CD14-positive monocyte (primary cell): ENCODE data around the gene TENT5C. TPM values are rescaled to one million over a fixed set of nuclear protein-coding genes. Genes with fewer than 3 reads are reported as not detected.

ENCODE experiments used
- DNase-seq, 3 donors: peaks; one replicate each; pipeline ENCODE4 v3.0.0-alpha.2; 2011 to 2022
- H2AFZ ChIP-seq: 2 replicates; pipeline ENCODE4 v1.6.0; 2012; ENCODE audit warnings: mild to moderate bottlenecking, low read depth, low read length, inconsistent platforms; ENCODE audit not compliant: insufficient read depth, poor library complexity, severe bottlenecking
- H3K27ac ChIP-seq, 2 donors: 1 replicate in 1 of 2; 2 replicates in 1 of 2; pipeline ENCODE4 v1.5.1; 2012 to 2013; ENCODE audit warnings: low read length in 2 of 2, control low read depth in 1 of 2, inconsistent platforms in 1 of 2, low read depth in 1 of 2, mild to moderate bottlenecking in 1 of 2
- H3K27me3 ChIP-seq, 2 donors: one replicate each; pipeline versions ENCODE4 v1.6.0 to v1.6.1; 2011 to 2013; ENCODE audit warnings: low read length in 2 of 2; ENCODE audit not compliant: control insufficient read depth in 2 of 2, insufficient read depth in 2 of 2
- H3K36me3 ChIP-seq, 2 donors: replicated peaks in 1 of 2; 1 replicate in 1 of 2; 2 replicates in 1 of 2; pipeline versions ENCODE4 v1.5.1 to v1.6.1; 2012 to 2013; ENCODE audit warnings: low read length in 2 of 2, control low read depth in 1 of 2, inconsistent platforms in 1 of 2, mild to moderate bottlenecking in 1 of 2; ENCODE audit not compliant: insufficient read depth in 2 of 2, control insufficient read depth in 1 of 2
- H3K4me1 ChIP-seq, 2 donors: 1 replicate in 1 of 2; 2 replicates in 1 of 2; pipeline versions ENCODE4 v1.5.1 to v1.6.1; 2012 to 2013; ENCODE audit warnings: low read length in 2 of 2, control low read depth in 1 of 2, inconsistent platforms in 1 of 2, mild to moderate bottlenecking in 1 of 2, moderate library complexity in 1 of 2; ENCODE audit not compliant: insufficient read depth in 2 of 2, control insufficient read depth in 1 of 2
- H3K4me2 ChIP-seq: replicated peaks from 2 replicates; pipeline ENCODE3; 2012; ENCODE audit warnings: low read length, moderate library complexity, mild to moderate bottlenecking; ENCODE audit not compliant: poor library complexity, severe bottlenecking; ENCODE audit errors: extremely low read depth
- H3K4me3 ChIP-seq, 3 experiments: fragments of 200-600 bp in 1 of 3; sonication (generic) in 1 of 3; replicated peaks in 1 of 3; 1 replicate in 2 of 3; 2 replicates in 1 of 3; pipeline ENCODE4 v1.5.1; 2011 to 2013; ENCODE audit warnings: low read length in 3 of 3, mild to moderate bottlenecking in 3 of 3, control low read depth in 2 of 3, low read depth in 2 of 3, inconsistent platforms in 1 of 3, moderate library complexity in 1 of 3
- H3K79me2 ChIP-seq: 2 replicates; pipeline ENCODE4 v1.6.0; 2012; ENCODE audit warnings: mild to moderate bottlenecking, control low read depth, inconsistent platforms, low read length, moderate library complexity; ENCODE audit not compliant: insufficient read depth
- H3K9ac ChIP-seq: 2 replicates; pipeline ENCODE4 v1.6.0; 2017; ENCODE audit warnings: low read length, mild to moderate bottlenecking; ENCODE audit not compliant: insufficient read depth, poor library complexity, severe bottlenecking
- H3K9me3 ChIP-seq, 2 donors: replicated peaks in 1 of 2; 1 replicate in 1 of 2; 2 replicates in 1 of 2; pipeline versions ENCODE4 v1.5.1 to v1.6.1; 2012 to 2013; ENCODE audit warnings: low read length in 2 of 2, control low read depth in 1 of 2; ENCODE audit not compliant: control insufficient read depth in 1 of 2, insufficient read depth in 1 of 2
- H4K20me1 ChIP-seq: 2 replicates; pipeline ENCODE4 v1.6.0; 2012; ENCODE audit warnings: mild to moderate bottlenecking, low read length, control low read depth, moderate library complexity; ENCODE audit not compliant: insufficient read depth
- H3K27ac Mint-ChIP-seq, 7 donors: one replicate each; pipeline ENCODE4 v1.8.0; 2020; ENCODE audit warnings: mild to moderate bottlenecking in 7 of 7, mixed read lengths in 7 of 7, moderate library complexity in 6 of 7, inconsistent platforms in 2 of 7
- H3K27me3 Mint-ChIP-seq, 3 donors: one replicate each; pipeline ENCODE4 v1.8.0; 2021 to 2022; ENCODE audit warnings: low read depth in 3 of 3, mild to moderate bottlenecking in 3 of 3, mixed read lengths in 3 of 3, moderate library complexity in 3 of 3, inconsistent platforms in 1 of 3
- H3K36me3 Mint-ChIP-seq, 2 donors: one replicate each; pipeline ENCODE4 v1.8.0; 2020; ENCODE audit warnings: mixed read lengths in 2 of 2, inconsistent platforms in 1 of 2, mild to moderate bottlenecking in 1 of 2
- H3K4me1 Mint-ChIP-seq: one replicate; pipeline ENCODE4 v1.8.0; 2020; ENCODE audit warnings: mild to moderate bottlenecking, mixed read lengths
- H3K4me3 Mint-ChIP-seq, 2 donors: one replicate each; pipeline ENCODE4 v1.8.0; 2020; ENCODE audit warnings: mild to moderate bottlenecking in 2 of 2, mixed read lengths in 2 of 2, moderate library complexity in 1 of 2
- H3K9me3 Mint-ChIP-seq, 7 donors: one replicate each; pipeline ENCODE4 v1.8.0; 2020 to 2022; ENCODE audit warnings: mixed read lengths in 7 of 7, mild to moderate bottlenecking in 6 of 7, moderate library complexity in 6 of 7, inconsistent platforms in 2 of 7
- WGBS: methylation state at CpG from one replicate; pipeline ENCODE4 v1.1.5; 2013; ENCODE audit warnings: missing lambda C conversion rate; ENCODE audit not compliant: insufficient coverage; 5-methylcytosine and 5-hydroxymethylcytosine counted together
- intact Hi-C, 2 donors: fragments of 100-400 bp; cut with micrococcal nuclease; formaldehyde crosslinking; loops; one replicate each; pipeline versions ENCODE4 v1.15.0 to v1.15.1; 2023
- polyA plus RNA-seq, 3 donors: library from polyadenylated mRNA; depleted of rRNA in 1 of 3; unstranded in 2 of 3; stranded (reverse) in 1 of 3; fragments of 300-500 nt in 2 of 3; fragments of >200 nt in 1 of 3; fragmentation: Illumina TruSeq in 2 of 3; gene quantifications; 1 replicate in 2 of 3; 2 replicates in 1 of 3; pipeline ENCODE4 v1.2.3, GENCODE V29; 2012 to 2021
- TF ChIP-seq, protein P1 (sequence below): fragments of 200-600 bp; IDR thresholded peaks from one replicate; pipeline ENCODE4 v1.8.0; 2022; ENCODE audit warnings: antibody characterized with exemption, mild to moderate bottlenecking

The TENT5C gene
- polyA plus RNA-seq, 3 donors = 0.17 to 0.69 (median 0.27) TPM

DNA sequence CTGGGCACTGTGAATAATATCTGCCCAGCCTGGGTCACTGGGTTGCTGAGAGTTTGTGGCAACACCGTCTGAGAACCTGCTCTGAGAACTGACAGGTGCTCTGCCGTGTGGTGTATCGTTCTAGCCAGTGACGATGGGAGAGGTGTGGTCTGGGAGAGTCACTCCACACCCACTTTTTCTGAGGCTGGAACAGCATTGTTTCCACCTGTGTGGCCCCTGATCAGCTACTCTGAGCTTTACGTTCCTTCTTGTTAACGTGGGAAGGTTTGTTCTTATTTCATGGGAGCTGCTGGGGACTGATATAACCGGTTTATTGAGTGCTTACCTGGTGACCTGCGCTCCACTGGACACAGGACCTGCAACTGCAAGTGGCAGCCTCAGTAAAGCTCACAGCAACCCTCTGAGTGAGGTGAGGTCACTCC, 34.8 kb upstream of the TENT5C start:
- no peak overlapping the region for H3K9ac ChIP-seq

DNA sequence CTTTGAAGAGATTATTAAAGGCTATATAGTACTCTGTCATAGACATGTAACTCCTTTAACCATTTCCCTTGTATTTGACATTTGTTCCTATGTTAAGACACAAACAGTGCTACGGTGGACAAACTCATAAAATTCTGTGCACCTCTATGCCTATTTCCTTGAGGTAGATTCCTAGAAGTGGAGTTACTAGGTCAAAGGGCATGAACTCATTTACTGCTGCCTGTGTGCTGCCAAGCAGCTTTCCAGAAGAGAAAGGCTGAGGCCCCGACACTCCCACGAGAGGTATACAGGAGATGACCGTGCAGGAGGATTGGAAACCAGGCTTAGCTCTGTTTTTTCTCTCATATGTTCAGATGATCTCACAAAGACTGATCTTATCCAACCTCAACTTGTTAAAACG, 34.4 kb upstream of the TENT5C start:
- no peaks in the 10 kb centered on the region for H3K27me3 ChIP-seq
- no peak overlapping the region for H3K4me2 ChIP-seq
- H3K36me3 Mint-ChIP-seq = no peaks in the 10 kb centered on the region
- peaks cover 1 to 6% (median 4%) of the 10 kb centered on the region in 3 donors for H3K27me3 Mint-ChIP-seq
- H3K9me3 Mint-ChIP-seq = no peaks in the 10 kb centered on the region
- intact Hi-C loops = no loop called here
- H3K4me1 Mint-ChIP-seq = peaks cover 7% of the 10 kb centered on the region
- TF ChIP-seq, protein P1, sequence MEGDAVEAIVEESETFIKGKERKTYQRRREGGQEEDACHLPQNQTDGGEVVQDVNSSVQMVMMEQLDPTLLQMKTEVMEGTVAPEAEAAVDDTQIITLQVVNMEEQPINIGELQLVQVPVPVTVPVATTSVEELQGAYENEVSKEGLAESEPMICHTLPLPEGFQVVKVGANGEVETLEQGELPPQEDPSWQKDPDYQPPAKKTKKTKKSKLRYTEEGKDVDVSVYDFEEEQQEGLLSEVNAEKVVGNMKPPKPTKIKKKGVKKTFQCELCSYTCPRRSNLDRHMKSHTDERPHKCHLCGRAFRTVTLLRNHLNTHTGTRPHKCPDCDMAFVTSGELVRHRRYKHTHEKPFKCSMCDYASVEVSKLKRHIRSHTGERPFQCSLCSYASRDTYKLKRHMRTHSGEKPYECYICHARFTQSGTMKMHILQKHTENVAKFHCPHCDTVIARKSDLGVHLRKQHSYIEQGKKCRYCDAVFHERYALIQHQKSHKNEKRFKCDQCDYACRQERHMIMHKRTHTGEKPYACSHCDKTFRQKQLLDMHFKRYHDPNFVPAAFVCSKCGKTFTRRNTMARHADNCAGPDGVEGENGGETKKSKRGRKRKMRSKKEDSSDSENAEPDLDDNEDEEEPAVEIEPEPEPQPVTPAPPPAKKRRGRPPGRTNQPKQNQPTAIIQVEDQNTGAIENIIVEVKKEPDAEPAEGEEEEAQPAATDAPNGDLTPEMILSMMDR = no peak
- H3K9ac ChIP-seq = no peak overlapping the region
- no peak overlapping the region for H3K4me3 Mint-ChIP-seq
- H3K79me2 ChIP-seq = no peaks in the 10 kb centered on the region
- WGBS = 100% methylated on average over 1 of the region's 5 CpGs
- peaks cover 0 to 5% of the 10 kb centered on the region in 2 donors for H3K4me1 ChIP-seq
- DNase-seq = no peak
- H3K4me3 ChIP-seq = no peak overlapping the region
- no peaks in the 10 kb centered on the region for H3K36me3 ChIP-seq
- H3K27ac Mint-ChIP-seq = no peak overlapping the region
- no peaks in the 10 kb centered on the region for H3K9me3 ChIP-seq
- no peak overlapping the region for H2AFZ ChIP-seq
- H3K27ac ChIP-seq = no peak overlapping the region
- no peaks in the 10 kb centered on the region for H4K20me1 ChIP-seq

More for the DNA sequence above, 34.8 kb upstream of the TENT5C start:
- peaks cover 1 to 6% (median 4%) of the 10 kb centered on the region in 3 donors for H3K27me3 Mint-ChIP-seq
- Histone ChIP-seq H3K27ac (no peak overlapping the region), H4K20me1 (no peaks in the 10 kb centered on the region), H2AFZ (no peak overlapping the region), H3K4me2 (no peak overlapping the region), H3K4me3 (no peak overlapping the region), H3K36me3 (no peaks in the 10 kb centered on the region), H3K79me2 (no peaks in the 10 kb centered on the region), H3K9me3 (no peaks in the 10 kb centered on the region), H3K27me3 (no peaks in the 10 kb centered on the region), H3K4me1 (peaks cover 0 to 5% of the 10 kb centered on the region in 2 donors)
- no peaks in the 10 kb centered on the region for H3K9me3 Mint-ChIP-seq
- intact Hi-C loops = no loop called here
- no peak overlapping the region for H3K27ac Mint-ChIP-seq
- H3K4me3 Mint-ChIP-seq = no peak overlapping the region
- TF ChIP-seq, protein P1 = no peak
- no peak for DNase-seq
- H3K4me1 Mint-ChIP-seq = peaks cover 7% of the 10 kb centered on the region
- 94% methylated on average over 6 of the region's 8 CpGs for WGBS
- no peaks in the 10 kb centered on the region for H3K36me3 Mint-ChIP-seq
